GM12801 (cell line): ENCODE data around the gene SCFD2.

ENCODE experiments used
- TF ChIP-seq, protein P1 (sequence below): IDR thresholded peaks from one replicate; pipeline ENCODE4 v1.5.1; 2011; ENCODE audit warnings: control low read depth; ENCODE audit not compliant: insufficient read length; ENCODE audit errors: extremely low read depth

SCFD2 gene

DNA sequence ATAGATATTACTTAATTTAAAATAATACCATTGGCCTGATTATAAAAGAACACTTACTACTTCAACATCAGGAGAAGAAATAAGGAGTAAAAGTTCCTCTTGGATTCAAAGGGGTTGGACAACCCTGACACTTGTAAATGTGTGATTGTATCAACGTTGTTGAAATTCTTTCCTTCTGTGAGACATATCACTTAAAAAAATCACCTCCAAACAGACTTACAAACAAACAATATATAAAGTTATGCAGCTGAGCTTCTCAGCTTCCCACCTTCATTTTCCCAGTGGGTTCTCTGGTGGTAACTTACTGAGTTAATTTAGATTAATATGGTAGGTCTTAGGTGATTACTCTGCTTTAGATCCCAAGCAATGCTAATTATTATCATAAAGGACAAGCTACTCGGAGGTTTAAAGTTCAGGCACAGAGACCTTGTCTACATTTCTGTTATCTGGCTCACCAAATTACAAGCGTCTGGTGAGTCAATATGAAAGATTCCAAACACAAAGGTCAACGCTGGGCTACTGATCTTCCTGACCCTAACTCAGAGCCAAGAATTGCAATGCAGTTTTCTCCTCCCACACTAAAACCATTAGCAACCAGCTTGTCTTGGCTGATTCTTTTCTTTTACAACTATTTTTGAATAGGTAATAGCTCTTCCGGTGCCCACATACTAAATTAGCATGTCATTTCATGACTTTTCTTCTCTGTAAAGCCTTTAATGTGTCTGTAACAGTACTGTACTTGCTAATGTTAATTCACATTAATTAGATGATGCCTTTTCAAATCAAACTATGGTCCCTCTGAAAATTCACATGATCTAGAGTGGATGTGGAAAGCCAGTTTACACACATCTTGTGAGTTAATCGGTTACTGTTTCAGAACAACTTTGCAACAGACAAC is 346.1 kb downstream of the SCFD2 start:
- TF ChIP-seq, protein P1, sequence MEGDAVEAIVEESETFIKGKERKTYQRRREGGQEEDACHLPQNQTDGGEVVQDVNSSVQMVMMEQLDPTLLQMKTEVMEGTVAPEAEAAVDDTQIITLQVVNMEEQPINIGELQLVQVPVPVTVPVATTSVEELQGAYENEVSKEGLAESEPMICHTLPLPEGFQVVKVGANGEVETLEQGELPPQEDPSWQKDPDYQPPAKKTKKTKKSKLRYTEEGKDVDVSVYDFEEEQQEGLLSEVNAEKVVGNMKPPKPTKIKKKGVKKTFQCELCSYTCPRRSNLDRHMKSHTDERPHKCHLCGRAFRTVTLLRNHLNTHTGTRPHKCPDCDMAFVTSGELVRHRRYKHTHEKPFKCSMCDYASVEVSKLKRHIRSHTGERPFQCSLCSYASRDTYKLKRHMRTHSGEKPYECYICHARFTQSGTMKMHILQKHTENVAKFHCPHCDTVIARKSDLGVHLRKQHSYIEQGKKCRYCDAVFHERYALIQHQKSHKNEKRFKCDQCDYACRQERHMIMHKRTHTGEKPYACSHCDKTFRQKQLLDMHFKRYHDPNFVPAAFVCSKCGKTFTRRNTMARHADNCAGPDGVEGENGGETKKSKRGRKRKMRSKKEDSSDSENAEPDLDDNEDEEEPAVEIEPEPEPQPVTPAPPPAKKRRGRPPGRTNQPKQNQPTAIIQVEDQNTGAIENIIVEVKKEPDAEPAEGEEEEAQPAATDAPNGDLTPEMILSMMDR, result no peak

- TF ChIP-seq, protein P1, result no peak
Measured at GRCh38 chr4:53018471-53018870, 347.4 kb downstream of the SCFD2 start.

DNA sequence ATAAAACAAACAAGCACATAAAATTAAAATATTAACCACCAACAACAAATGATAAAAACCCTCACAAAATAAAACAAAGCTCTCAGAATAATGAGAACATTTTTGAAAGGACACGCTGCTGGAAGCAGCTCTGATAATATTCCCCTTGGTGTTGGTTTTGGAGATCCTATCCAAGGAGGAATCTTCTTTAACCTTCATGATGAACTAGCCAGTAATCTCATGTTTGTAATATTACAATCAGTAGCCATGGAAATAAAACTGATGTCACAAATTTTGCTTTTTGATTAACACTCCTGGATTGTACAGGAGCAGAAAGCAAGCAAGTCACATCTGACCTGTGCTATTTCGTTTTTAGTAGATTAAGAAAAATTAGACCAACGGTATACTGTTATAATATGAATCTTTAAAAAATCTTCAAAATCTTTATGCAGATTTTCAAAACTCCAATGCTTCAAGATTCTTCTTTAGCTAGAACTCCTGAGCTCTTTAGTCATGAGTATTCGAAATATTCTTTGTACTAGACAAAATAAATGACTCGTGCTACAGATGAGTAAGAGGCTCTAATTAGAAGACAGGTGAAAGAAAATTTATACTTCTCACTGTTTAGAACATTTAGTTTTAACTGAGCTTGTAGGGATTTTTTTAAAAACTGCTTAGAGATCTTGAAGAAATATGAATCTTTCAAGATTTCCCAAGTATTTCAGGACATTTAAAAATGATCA is 349.6 kb downstream of the SCFD2 start:
- TF ChIP-seq, protein P1, result no peak

- TF ChIP-seq, protein P1, result no peak
Measured at GRCh38 chr4:53015681-53016080, 350.2 kb downstream of the SCFD2 start.

DNA sequence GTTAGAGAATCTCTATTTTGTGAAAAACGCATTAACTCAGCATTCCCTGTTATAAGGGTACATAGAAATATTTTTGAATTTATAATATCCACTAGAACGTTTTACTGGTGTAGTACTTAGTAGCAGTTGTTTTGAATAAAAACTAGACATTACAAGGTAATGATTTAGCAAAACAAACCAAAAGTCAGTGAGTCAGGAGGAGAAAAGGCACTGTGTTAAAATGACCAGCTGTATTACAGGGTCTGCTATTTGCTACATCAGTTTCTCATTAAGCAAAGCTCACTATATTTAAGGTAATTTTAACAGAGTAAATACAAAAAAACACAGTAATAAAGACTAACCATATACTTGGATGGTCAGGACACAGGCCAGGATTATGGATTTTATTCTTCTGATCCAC is 351.0 kb downstream of the SCFD2 start:
- TF ChIP-seq, protein P1, result no peak

DNA sequence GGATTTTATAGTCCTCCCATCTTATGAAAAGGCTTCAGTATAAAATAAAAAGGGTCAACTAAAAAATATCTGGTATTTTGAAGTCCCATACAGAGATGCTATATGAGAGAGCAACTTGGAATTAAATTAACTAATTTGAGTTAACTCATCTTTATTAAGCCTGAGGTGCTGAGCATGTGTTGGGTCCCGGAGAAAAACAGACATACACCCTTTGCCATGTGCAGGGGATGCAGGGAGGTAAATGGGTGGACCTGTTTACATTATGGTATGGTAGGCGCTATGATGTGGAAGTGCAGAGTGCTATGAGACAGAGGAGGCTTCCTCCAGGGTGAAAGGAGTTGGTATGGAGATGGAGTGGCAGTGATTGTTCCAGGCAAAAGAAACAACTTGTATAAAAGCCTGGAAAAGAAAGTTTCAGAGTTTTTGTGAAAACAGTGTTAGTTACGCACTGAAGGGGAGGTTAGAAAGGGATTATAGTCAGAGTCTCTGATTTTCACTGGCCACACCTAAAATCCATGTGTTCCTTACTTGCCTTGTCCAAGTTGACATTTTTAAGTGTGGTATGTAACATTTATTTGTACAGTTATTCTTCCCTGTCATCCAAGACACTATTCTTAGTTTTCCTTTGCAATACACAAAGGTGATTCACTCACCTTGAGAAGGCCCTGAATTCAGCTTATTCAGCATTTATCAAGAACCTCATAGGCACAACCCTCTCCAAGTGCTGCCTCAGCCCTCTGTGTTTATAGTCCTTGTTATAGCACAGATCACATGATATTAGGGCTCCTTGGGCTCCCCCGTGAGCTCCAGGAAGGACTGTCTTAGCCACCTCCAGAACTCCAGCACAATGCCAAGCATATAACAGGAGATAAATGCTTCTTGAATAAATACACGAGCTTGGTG is 351.7 kb downstream of the SCFD2 start:
- TF ChIP-seq, protein P1, result no peak

GRCh38 chr4:53012738-53013137 is 353.1 kb downstream of the SCFD2 start:
- TF ChIP-seq, protein P1, result no peak
